ENCODE measurements around the gene TUBB1.

TUBB1 gene

GRCh38 chr20:58971429-58971828 lies 47.8 kb upstream of the TUBB1 start:
- Histone ChIP-seq H3K9me2 (replicated peaks; ENCODE audit: insufficient read depth, low read length) (no peaks in the 10 kb centered on the region), H3K4me2 (ENCODE audit: low read depth, low read length) (no peak overlapping the region), H2AFZ (ENCODE audit: low read length) (no peak overlapping the region), H3K27me3 (replicated peaks; ENCODE audit: insufficient read depth, low read length) (0 out of 2 replicates have a peak, but pooled peaks cover 11% of the 10 kb centered on the region), H3K79me2 (ENCODE audit: low read length) (no peaks in the 10 kb centered on the region), H3K4me1 (ENCODE audit: low read length) (no peaks in the 10 kb centered on the region), H3F3A (ENCODE audit: insufficient read depth, low read length) (no peaks in the 10 kb centered on the region), H3K27ac (ENCODE audit: low read length) (no peak overlapping the region), H3K4me3 (ENCODE audit: low read length) (no peak overlapping the region), H3K9me3 (replicated peaks; ENCODE audit: insufficient read depth, low read length) (no peaks in the 10 kb centered on the region; the same call in 1 of the 2 replicates), H4K20me1 (ENCODE audit: insufficient read depth, low read length) (no peaks in the 10 kb centered on the region), H3K36me3 (replicated peaks; ENCODE audit: insufficient read depth, low read length) (no peaks in the 10 kb centered on the region), H3K9ac (ENCODE audit: low read length) (no peak overlapping the region)
- no peak for DNase-seq
- no peak for TF ChIP-seq EZH2phosphoT487 (IDR thresholded peaks at IDR 0.05; ENCODE audit: low read length)
- TF ChIP-seq, protein P1, sequence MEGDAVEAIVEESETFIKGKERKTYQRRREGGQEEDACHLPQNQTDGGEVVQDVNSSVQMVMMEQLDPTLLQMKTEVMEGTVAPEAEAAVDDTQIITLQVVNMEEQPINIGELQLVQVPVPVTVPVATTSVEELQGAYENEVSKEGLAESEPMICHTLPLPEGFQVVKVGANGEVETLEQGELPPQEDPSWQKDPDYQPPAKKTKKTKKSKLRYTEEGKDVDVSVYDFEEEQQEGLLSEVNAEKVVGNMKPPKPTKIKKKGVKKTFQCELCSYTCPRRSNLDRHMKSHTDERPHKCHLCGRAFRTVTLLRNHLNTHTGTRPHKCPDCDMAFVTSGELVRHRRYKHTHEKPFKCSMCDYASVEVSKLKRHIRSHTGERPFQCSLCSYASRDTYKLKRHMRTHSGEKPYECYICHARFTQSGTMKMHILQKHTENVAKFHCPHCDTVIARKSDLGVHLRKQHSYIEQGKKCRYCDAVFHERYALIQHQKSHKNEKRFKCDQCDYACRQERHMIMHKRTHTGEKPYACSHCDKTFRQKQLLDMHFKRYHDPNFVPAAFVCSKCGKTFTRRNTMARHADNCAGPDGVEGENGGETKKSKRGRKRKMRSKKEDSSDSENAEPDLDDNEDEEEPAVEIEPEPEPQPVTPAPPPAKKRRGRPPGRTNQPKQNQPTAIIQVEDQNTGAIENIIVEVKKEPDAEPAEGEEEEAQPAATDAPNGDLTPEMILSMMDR (IDR thresholded peaks at IDR 0.05; ENCODE audit: low read length) = no peak
- no peak for TF ChIP-seq EZH2 (optimal IDR thresholded peaks at IDR 0.05; ENCODE audit: low read depth, low read length)

DNA sequence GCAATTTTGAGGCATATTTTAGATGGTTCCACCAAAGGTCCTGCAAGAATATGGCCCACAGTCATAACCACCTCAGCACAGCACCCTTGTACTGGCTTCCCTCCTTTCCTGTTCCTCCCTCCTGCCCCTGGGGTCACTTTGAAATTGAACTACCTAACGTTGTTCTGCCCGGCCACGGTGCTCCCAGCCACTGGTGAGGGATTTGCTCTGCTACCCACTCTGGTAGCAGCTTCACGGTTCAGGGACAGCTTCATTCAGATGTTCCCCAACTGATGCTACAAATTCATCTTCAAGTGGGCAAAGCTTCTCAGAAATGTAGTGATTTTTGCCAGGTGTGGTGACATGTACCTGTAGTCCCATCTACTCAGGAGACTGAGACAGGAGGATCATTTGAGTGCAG lies 46.0 kb upstream of the TUBB1 start:
- Histone ChIP-seq H4K20me1 (ENCODE audit: insufficient read depth, low read length) (no peaks in the 10 kb centered on the region), H3K36me3 (replicated peaks; ENCODE audit: insufficient read depth, low read length) (no peaks in the 10 kb centered on the region), H3K9me3 (replicated peaks; ENCODE audit: insufficient read depth, low read length) (no peaks in the 10 kb centered on the region; the same call in 1 of the 2 replicates), H3K27me3 (replicated peaks; ENCODE audit: insufficient read depth, low read length) (0 out of 2 replicates have a peak, but pooled peaks cover 11% of the 10 kb centered on the region), H3K4me3 (ENCODE audit: low read length) (no peak overlapping the region), H3K9ac (ENCODE audit: low read length) (no peak overlapping the region), H3K27ac (ENCODE audit: low read length) (no peak overlapping the region), H3K79me2 (ENCODE audit: low read length) (no peaks in the 10 kb centered on the region), H2AFZ (ENCODE audit: low read length) (no peak overlapping the region), H3K4me2 (ENCODE audit: low read depth, low read length) (no peak overlapping the region), H3K9me2 (replicated peaks; ENCODE audit: insufficient read depth, low read length) (no peaks in the 10 kb centered on the region), H3K4me1 (ENCODE audit: low read length) (no peaks in the 10 kb centered on the region), H3F3A (ENCODE audit: insufficient read depth, low read length) (no peaks in the 10 kb centered on the region)
- no peak for DNase-seq
- TF ChIP-seq EZH2 (optimal IDR thresholded peaks at IDR 0.05; ENCODE audit: low read depth, low read length) (no peak), EZH2phosphoT487 (IDR thresholded peaks at IDR 0.05; ENCODE audit: low read length) (no peak)
- TF ChIP-seq, protein P1 (IDR thresholded peaks at IDR 0.05; ENCODE audit: low read length) = no peak

DNA sequence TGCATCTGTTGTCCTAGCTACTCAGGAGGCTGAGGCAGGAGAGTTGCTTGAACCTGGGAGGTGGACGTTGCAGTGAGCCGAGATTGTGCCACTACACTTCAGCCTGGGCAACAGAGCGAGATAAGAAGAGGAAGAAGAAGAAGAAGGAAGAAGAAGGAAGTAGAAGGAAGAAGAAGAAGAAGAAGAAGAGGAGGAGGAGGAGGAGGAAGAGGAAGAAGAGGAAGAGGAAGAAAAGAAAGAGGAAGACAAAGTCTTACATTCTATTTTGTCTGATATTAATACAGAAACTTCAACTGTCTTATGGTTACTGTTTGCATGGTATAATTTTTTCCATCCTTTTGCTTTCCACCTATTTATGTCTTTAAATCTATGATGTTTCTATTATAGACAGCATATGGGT lies 45.4 kb upstream of the TUBB1 start:
- Histone ChIP-seq H3K4me2 (ENCODE audit: low read depth, low read length) (no peak overlapping the region), H3K36me3 (replicated peaks; ENCODE audit: insufficient read depth, low read length) (no peaks in the 10 kb centered on the region), H3K9me2 (replicated peaks; ENCODE audit: insufficient read depth, low read length) (no peaks in the 10 kb centered on the region), H3F3A (ENCODE audit: insufficient read depth, low read length) (no peaks in the 10 kb centered on the region), H3K9me3 (replicated peaks; ENCODE audit: insufficient read depth, low read length) (no peaks in the 10 kb centered on the region; the same call in 1 of the 2 replicates), H2AFZ (ENCODE audit: low read length) (no peak overlapping the region), H3K27ac (ENCODE audit: low read length) (no peak overlapping the region), H3K4me1 (ENCODE audit: low read length) (no peaks in the 10 kb centered on the region), H3K79me2 (ENCODE audit: low read length) (no peaks in the 10 kb centered on the region), H3K9ac (ENCODE audit: low read length) (no peak overlapping the region), H4K20me1 (ENCODE audit: insufficient read depth, low read length) (no peaks in the 10 kb centered on the region), H3K27me3 (replicated peaks; ENCODE audit: insufficient read depth, low read length) (0 out of 2 replicates have a peak, but pooled peaks cover 6% of the 10 kb centered on the region), H3K4me3 (ENCODE audit: low read length) (no peak overlapping the region)
- DNase-seq = no peak
- TF ChIP-seq EZH2phosphoT487 (IDR thresholded peaks at IDR 0.05; ENCODE audit: low read length) (no peak), EZH2 (optimal IDR thresholded peaks at IDR 0.05; ENCODE audit: low read depth, low read length) (no peak)
- TF ChIP-seq, protein P1 (IDR thresholded peaks at IDR 0.05; ENCODE audit: low read length) = no peak
